ENCODE measurements around the gene ARMCX6. TPM values are rescaled to one million over a fixed set of nuclear protein-coding genes. Genes with fewer than 3 reads are reported as not detected.
"Not testable (repeated sequence)": the region's sequence is repeated elsewhere in the genome, so short reads cannot be mapped to it uniquely, and the experiment has no call there.

The ARMCX6 gene
- total RNA-seq, 1 donor from 2014 or later = 98.5 TPM

GRCh38 chrX:101605728-101606127 is 12.1 kb downstream of the ARMCX6 start:
- no peak for TF ChIP-seq CTCF (IDR thresholded peaks at IDR 0.05)
- H3K9me3 Mint-ChIP-seq (ENCODE audit: low read depth) = peaks cover 5% of the 10 kb centered on the region

GRCh38 chrX:101605146-101605545 is 12.7 kb downstream of the ARMCX6 start:
- Mint-ChIP-seq H3K9me3 (ENCODE audit: low read depth) (peaks cover 5% of the 10 kb centered on the region), H3K27ac (ENCODE audit: unreplicated experiment) (no peak overlapping the region)

More at GRCh38 chrX:101605728-101606127, 12.1 kb downstream of the ARMCX6 start:
- Mint-ChIP-seq H3K36me3 (ENCODE audit: low read depth) (no peaks in the 10 kb centered on the region), H3K27ac (ENCODE audit: unreplicated experiment) (no peak overlapping the region), H3K4me3 (ENCODE audit: unreplicated experiment) (no peak overlapping the region), H3K27me3 (ENCODE audit: low read depth) (no peaks in the 10 kb centered on the region), H3K4me1 (ENCODE audit: low read depth) (no peaks in the 10 kb centered on the region)
- DNase-seq (ENCODE audit: low spot score) = no peak

GRCh38 chrX:101602077-101602476 is 15.7 kb downstream of the ARMCX6 start:
- peaks cover 5% of the 10 kb centered on the region for H3K9me3 Mint-ChIP-seq (ENCODE audit: low read depth)
- no peaks in the 10 kb centered on the region for H3K4me1 Mint-ChIP-seq (ENCODE audit: low read depth)
- TF ChIP-seq CTCF (IDR thresholded peaks at IDR 0.05) = no peak
- H3K27me3 Mint-ChIP-seq (ENCODE audit: low read depth) = no peaks in the 10 kb centered on the region
- H3K27ac Mint-ChIP-seq (ENCODE audit: unreplicated experiment) = peak overlapping the region; percentile 45
- DNase-seq (ENCODE audit: low spot score) = no peak
- H3K4me3 Mint-ChIP-seq (ENCODE audit: unreplicated experiment) = no peak overlapping the region
- no peaks in the 10 kb centered on the region for H3K36me3 Mint-ChIP-seq (ENCODE audit: low read depth)

More at GRCh38 chrX:101605146-101605545, 12.7 kb downstream of the ARMCX6 start:
- Mint-ChIP-seq H3K4me3 (ENCODE audit: unreplicated experiment) (no peak overlapping the region), H3K36me3 (ENCODE audit: low read depth) (no peaks in the 10 kb centered on the region), H3K4me1 (ENCODE audit: low read depth) (no peaks in the 10 kb centered on the region), H3K27me3 (ENCODE audit: low read depth) (no peaks in the 10 kb centered on the region)
- no peak for DNase-seq (ENCODE audit: low spot score)
- TF ChIP-seq CTCF (IDR thresholded peaks at IDR 0.05) = no peak

- not testable (repeated sequence) for H3K36me3 Mint-ChIP-seq (ENCODE audit: low read depth); H3K4me1 Mint-ChIP-seq (ENCODE audit: low read depth); H3K9me3 Mint-ChIP-seq (ENCODE audit: low read depth)
Measured at GRCh38 chrX:101599592-101599991, 18.2 kb downstream of the ARMCX6 start.

GRCh38 chrX:101595739-101596419 is 21.9 kb downstream of the ARMCX6 start:
- no peaks in the 10 kb centered on the region for H3K4me1 Mint-ChIP-seq (ENCODE audit: low read depth)
- H3K27me3 Mint-ChIP-seq (ENCODE audit: low read depth) = no peaks in the 10 kb centered on the region
- no peaks in the 10 kb centered on the region for H3K36me3 Mint-ChIP-seq (ENCODE audit: low read depth)
- no peak overlapping the region for H3K27ac Mint-ChIP-seq (ENCODE audit: unreplicated experiment)
- no peak overlapping the region for H3K4me3 Mint-ChIP-seq (ENCODE audit: unreplicated experiment)
- peaks cover 10% of the 10 kb centered on the region for H3K9me3 Mint-ChIP-seq (ENCODE audit: low read depth)
- peak; percentile 86 for TF ChIP-seq CTCF (IDR thresholded peaks at IDR 0.05)
- no peak for DNase-seq (ENCODE audit: low spot score)

More at GRCh38 chrX:101599592-101599991, 18.2 kb downstream of the ARMCX6 start:
- not testable (repeated sequence) for H3K27ac Mint-ChIP-seq (ENCODE audit: unreplicated experiment); H3K4me3 Mint-ChIP-seq (ENCODE audit: unreplicated experiment); H3K27me3 Mint-ChIP-seq (ENCODE audit: low read depth); DNase-seq (ENCODE audit: low spot score)

Other genes with a start within 250 kb of the ARMCX6 start
- gene BTK, start 231.8 kb downstream of the ARMCX6 start, total RNA-seq = not detected in 3 replicates
- 105 to 164 TPM (median 110 TPM) in 3 replicates for gene RPL36A, start 227.0 kb downstream of the ARMCX6 start, total RNA-seq
- gene GLA, start 210.1 kb downstream of the ARMCX6 start, total RNA-seq = 24.6 to 33.7 TPM (median 28.1 TPM) in 3 replicates
- 52.4 to 64.2 TPM (median 52.9 TPM) in 3 replicates for gene HNRNPH2, start 209.8 kb downstream of the ARMCX6 start, total RNA-seq
- gene ARMCX4, start 132.5 kb downstream of the ARMCX6 start, total RNA-seq = 13.3 to 15.4 TPM (median 15.2 TPM) in 3 replicates
- gene ARMCX1, start 67.5 kb downstream of the ARMCX6 start, total RNA-seq = 36.0 to 46.1 TPM (median 36.7 TPM) in 3 replicates
- gene ARMCX3, start 5.2 kb upstream of the ARMCX6 start, total RNA-seq = 114 to 155 TPM (median 123 TPM) in 3 replicates
- 144 to 193 TPM (median 146 TPM) in 3 replicates for gene ARMCX2, start 41.9 kb upstream of the ARMCX6 start, total RNA-seq